Upper lobe of left lung (tissue), 4 donors: ENCODE results near the gene MTHFD1L.
A peak's percentile ranks its signal among the peaks of the same experiment; 100 is the strongest.

Experiments
- CTCF ChIP-seq, 6 experiments: fragments of 450-650 bp in 4 of 6; fragments of 200-600 bp in 2 of 6; sonication (generic) in 2 of 6; IDR thresholded peaks; one replicate each; pipeline ENCODE4 v1.5.1; 2016 to 2019; ENCODE audit warnings: antibody characterized with exemption in 6 of 6
- EP300 ChIP-seq, 4 donors: sonication (generic); formaldehyde crosslinking; IDR thresholded peaks; one replicate each; pipeline ENCODE4 v1.5.1; 2017; ENCODE audit warnings: antibody characterized with exemption in 4 of 4, control low read depth in 2 of 4
- POLR2A ChIP-seq, 4 donors: fragments of 450-650 bp; IDR thresholded peaks; one replicate each; pipeline ENCODE4 v1.5.1; 2016 to 2017; ENCODE audit warnings: antibody characterized with exemption in 4 of 4, mild to moderate bottlenecking in 2 of 4
- POLR2AphosphoS5 ChIP-seq, 2 donors: sonication (generic); formaldehyde crosslinking; IDR thresholded peaks; one replicate each; pipeline ENCODE4 v1.5.1; 2017; ENCODE audit warnings: antibody characterized with exemption in 2 of 2

- TF ChIP-seq POLR2AphosphoS5 (IDR thresholded peaks at IDR 0.05) = peak in 1 of 2 donors; percentile 38
- no peak for TF ChIP-seq CTCF (IDR thresholded peaks at IDR 0.05)
- TF ChIP-seq POLR2A (IDR thresholded peaks at IDR 0.05) = no peak
- peak in 1 of 4 donors; percentile 74 for TF ChIP-seq EP300 (IDR thresholded peaks at IDR 0.05)
These were observed 171.6 kb downstream of the MTHFD1L start for GRCh38 chr6:151036869-151037680.
